Renal cortex interstitium (tissue), 11 donors: ENCODE results near the gene TGM1. TPM values are rescaled to one million over a fixed set of nuclear protein-coding genes. Genes with fewer than 3 reads are reported as not detected.
"Not testable (repeated sequence)": the region's sequence is repeated elsewhere in the genome, so short reads cannot be mapped to it uniquely, and the experiment has no call there.

Experiments
- DNase-seq, 11 donors: peaks; one replicate each; pipeline ENCODE4 v3.0.0-alpha.2; 2013; ENCODE audit warnings: low read depth in 9 of 11, low spot score in 4 of 11; ENCODE audit errors: extremely low read depth in 1 of 11
- polyA plus RNA-seq, 3 donors: library from polyadenylated mRNA; unstranded; fragments of 120-200 nt; gene quantifications; one replicate each; pipeline ENCODE4 v1.2.1, GENCODE V29; 2013; ENCODE audit not compliant: insufficient read length in 3 of 3

The TGM1 gene
- polyA plus RNA-seq, 3 donors: 1.6 to 2.1 (median 2.0) TPM

- DNase-seq: no peak
Observed at GRCh38 chr14:24240110-24240918, 22.7 kb downstream of the TGM1 start.

GRCh38 chr14:24238527-24239037 is 24.4 kb downstream of the TGM1 start:
- DNase-seq: no peak

GRCh38 chr14:24238123-24238522 is 24.9 kb downstream of the TGM1 start:
- no peak for DNase-seq

GRCh38 chr14:24237463-24237955 is 25.5 kb downstream of the TGM1 start:
- DNase-seq: no peak

- DNase-seq: no peak
Observed at GRCh38 chr14:24236689-24237462, 26.1 kb downstream of the TGM1 start.

GRCh38 chr14:24235804-24236688 is 26.9 kb downstream of the TGM1 start:
- DNase-seq: no peak

- no peak for DNase-seq
Observed at GRCh38 chr14:24234095-24235005, 28.6 kb downstream of the TGM1 start.

GRCh38 chr14:24233538-24233866 is 29.5 kb downstream of the TGM1 start:
- DNase-seq: no peak

GRCh38 chr14:24232645-24233537 is 30.1 kb downstream of the TGM1 start, which contains the start of gene GMPR2:
GMPR2 (plus strand) TSS chr14:24232929; CDS start chr14:24233254, 325 bp downstream.
- DNase-seq: peak in 1 of 11 donors; percentile 59

- DNase-seq: peak; percentile 72 to 85 (median 83)
Observed at GRCh38 chr14:24232121-24232644, 30.8 kb downstream of the TGM1 start, which contains the start of gene NEDD8. NEDD8 (minus strand) TSS chr14:24232367; CDS start chr14:24232267, 100 bp downstream.

GRCh38 chr14:24231263-24232120 is 31.5 kb downstream of the TGM1 start:
- DNase-seq: no peak

GRCh38 chr14:24228902-24229301 is 34.1 kb downstream of the TGM1 start:
- no peak for DNase-seq

GRCh38 chr14:24226473-24226872 is 36.5 kb downstream of the TGM1 start:
- no peak for DNase-seq

GRCh38 chr14:24224618-24225071 is 38.3 kb downstream of the TGM1 start:
- DNase-seq: no peak

GRCh38 chr14:24222987-24223386 is 40.0 kb downstream of the TGM1 start:
- DNase-seq: not testable (repeated sequence)

GRCh38 chr14:24219521-24219920 is 43.5 kb downstream of the TGM1 start:
- no peak for DNase-seq
